HFFc6 (cell line): ENCODE data around the gene ST6GAL1. TPM values are rescaled to one million over a fixed set of nuclear protein-coding genes. Genes with fewer than 3 reads are reported as not detected.
"Not testable (repeated sequence)": the region's sequence is repeated elsewhere in the genome, so short reads cannot be mapped to it uniquely, and the experiment has no call there.

ENCODE experiments used
- DNase-seq: peaks from one replicate; pipeline ENCODE4 v3.0.0-alpha.2; 2018
- H3K27ac Mint-ChIP-seq: 2 replicates; pipeline ENCODE4 v1.8.0; 2020; ENCODE audit warnings: mild to moderate bottlenecking, mixed read lengths
- H3K27me3 Mint-ChIP-seq: 2 replicates; pipeline ENCODE4 v1.8.0; 2021; ENCODE audit warnings: mild to moderate bottlenecking, moderate library complexity, mixed read lengths; ENCODE audit not compliant: insufficient read depth
- H3K36me3 Mint-ChIP-seq: 2 replicates; pipeline ENCODE4 v1.8.0; 2021; ENCODE audit warnings: low read depth, mixed read lengths
- H3K4me1 Mint-ChIP-seq: 2 replicates; pipeline ENCODE4 v1.8.0; 2020; ENCODE audit warnings: low read depth, mixed read lengths
- H3K4me3 Mint-ChIP-seq: 2 replicates; pipeline ENCODE4 v1.8.0; 2020; ENCODE audit warnings: mild to moderate bottlenecking, moderate library complexity, mixed read lengths
- H3K9me3 Mint-ChIP-seq: 2 replicates; pipeline ENCODE4 v1.8.0; 2020; ENCODE audit warnings: mild to moderate bottlenecking, mixed read lengths
- total RNA-seq, 6 experiments: library from RNA; stranded (reverse); fragmentation: NEBNext Ultra II Directional; extraction: Animal tissue kit (Norgen Biotek cat#: 25700); gene quantifications; 2 replicates in 1 of 6; 3 replicates in 5 of 6; pipeline ENCODE4 v1.2.3, GENCODE V29; 2021
- TF ChIP-seq, protein P1 (sequence below): fragments of 200-600 bp; sonication (generic); IDR thresholded peaks from 2 replicates; pipeline ENCODE4 v1.5.0; 2021; ENCODE audit warnings: antibody characterized with exemption, mild to moderate bottlenecking

ST6GAL1 gene
- total RNA-seq, 6 experiments from 2014 or later: 0.88 to 2.6 (median 1.9) TPM

DNA sequence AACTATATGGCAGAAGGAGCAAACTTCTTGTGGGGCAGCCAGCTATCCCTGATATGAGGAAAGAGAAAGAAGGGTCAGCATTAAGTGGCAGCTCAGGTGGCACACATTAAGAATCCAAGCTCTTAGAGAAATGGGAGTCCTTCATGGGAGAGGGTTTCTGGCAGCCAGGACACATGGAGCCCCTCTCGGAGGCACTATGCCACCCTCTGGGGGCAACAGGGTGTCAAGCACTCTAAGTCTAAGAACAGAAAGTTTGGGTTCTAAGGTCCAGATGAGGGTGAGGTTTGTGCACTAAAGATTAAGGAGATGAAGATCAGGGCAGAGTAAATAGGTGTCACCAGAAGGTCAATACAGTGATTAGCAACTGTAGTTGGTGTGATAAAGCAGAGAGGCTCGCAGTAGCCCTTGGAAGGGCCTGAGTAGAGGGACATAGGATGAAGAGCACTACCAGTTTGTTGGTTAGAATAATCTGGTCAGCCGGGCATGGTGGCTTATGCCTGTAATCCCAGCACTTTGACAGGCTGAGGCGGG, 89.3 kb downstream of the ST6GAL1 start:
- no peaks in the 10 kb centered on the region for H3K36me3 Mint-ChIP-seq
- H3K27ac Mint-ChIP-seq: no peak overlapping the region
- no peak for DNase-seq
- H3K4me3 Mint-ChIP-seq: no peak overlapping the region
- TF ChIP-seq, protein P1, sequence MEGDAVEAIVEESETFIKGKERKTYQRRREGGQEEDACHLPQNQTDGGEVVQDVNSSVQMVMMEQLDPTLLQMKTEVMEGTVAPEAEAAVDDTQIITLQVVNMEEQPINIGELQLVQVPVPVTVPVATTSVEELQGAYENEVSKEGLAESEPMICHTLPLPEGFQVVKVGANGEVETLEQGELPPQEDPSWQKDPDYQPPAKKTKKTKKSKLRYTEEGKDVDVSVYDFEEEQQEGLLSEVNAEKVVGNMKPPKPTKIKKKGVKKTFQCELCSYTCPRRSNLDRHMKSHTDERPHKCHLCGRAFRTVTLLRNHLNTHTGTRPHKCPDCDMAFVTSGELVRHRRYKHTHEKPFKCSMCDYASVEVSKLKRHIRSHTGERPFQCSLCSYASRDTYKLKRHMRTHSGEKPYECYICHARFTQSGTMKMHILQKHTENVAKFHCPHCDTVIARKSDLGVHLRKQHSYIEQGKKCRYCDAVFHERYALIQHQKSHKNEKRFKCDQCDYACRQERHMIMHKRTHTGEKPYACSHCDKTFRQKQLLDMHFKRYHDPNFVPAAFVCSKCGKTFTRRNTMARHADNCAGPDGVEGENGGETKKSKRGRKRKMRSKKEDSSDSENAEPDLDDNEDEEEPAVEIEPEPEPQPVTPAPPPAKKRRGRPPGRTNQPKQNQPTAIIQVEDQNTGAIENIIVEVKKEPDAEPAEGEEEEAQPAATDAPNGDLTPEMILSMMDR: no peak
- peaks cover 9% of the 10 kb centered on the region for H3K4me1 Mint-ChIP-seq
- no peaks in the 10 kb centered on the region for H3K9me3 Mint-ChIP-seq
- peaks cover 4% of the 10 kb centered on the region; the same call in 1 of the 2 replicates for H3K27me3 Mint-ChIP-seq

DNA sequence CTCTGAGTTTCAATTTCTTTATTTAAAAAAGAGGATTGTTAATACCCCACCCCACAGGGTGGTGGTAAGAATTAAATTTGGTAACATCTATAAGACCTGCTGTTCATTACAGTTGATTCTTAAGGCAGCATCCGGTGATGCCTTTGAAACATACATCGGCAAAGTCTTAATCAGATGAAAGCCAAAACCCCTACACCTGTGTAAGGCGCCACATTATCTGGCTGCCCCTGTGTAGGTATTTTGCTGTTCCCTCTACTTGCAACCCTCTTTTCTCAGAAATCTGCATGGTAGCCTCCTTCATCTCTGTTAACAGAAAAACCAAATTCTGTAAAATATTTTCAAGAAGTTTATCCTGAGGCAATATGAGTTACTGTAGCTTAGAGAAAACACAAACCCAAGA, 90.0 kb downstream of the ST6GAL1 start:
- peaks cover 4% of the 10 kb centered on the region; the same call in 1 of the 2 replicates for H3K27me3 Mint-ChIP-seq
- DNase-seq: no peak
- H3K4me3 Mint-ChIP-seq: no peak overlapping the region
- no peak overlapping the region for H3K27ac Mint-ChIP-seq
- no peaks in the 10 kb centered on the region for H3K9me3 Mint-ChIP-seq
- TF ChIP-seq, protein P1: no peak
- no peaks in the 10 kb centered on the region for H3K36me3 Mint-ChIP-seq
- H3K4me1 Mint-ChIP-seq: peaks cover 5% of the 10 kb centered on the region; the same call in 1 of the 2 replicates

DNA sequence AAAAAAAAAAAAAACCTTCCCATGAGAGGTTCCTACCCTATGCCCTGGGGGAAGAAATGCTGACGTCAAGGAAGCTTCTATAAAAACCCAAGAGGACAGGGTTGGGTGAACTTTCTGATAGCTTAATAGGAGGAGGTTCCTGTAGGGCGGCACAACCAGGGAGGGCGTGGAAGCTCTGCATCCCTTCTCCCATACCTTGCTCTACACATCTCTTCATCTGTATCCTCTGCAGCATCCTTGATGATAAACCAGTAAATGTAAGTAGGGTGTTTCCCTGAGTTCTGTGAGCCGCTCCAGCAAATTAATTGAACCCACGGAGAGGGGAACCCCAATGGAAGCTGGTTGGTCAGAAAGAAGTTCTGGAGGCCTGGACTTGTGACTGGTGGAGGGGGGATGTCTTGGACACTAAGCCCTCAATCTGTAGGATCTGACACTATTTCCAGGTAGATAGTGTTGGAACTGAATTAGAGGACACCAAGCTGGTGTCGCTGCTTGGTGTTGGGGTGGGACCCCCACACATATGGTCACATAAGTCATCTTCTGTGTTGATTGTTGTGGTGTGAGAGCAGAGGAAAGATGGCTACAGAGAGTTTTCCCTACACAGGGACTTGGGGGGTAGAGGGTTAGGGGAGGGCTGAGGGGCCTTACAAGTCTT, 91.5 kb downstream of the ST6GAL1 start:
- Mint-ChIP-seq H3K27me3 (no peaks in the 10 kb centered on the region; the same call in 1 of the 2 replicates), H3K4me3 (no peak overlapping the region), H3K4me1 (peaks cover 2% of the 10 kb centered on the region; the same call in 1 of the 2 replicates), H3K36me3 (no peaks in the 10 kb centered on the region), H3K27ac (no peak overlapping the region), H3K9me3 (no peaks in the 10 kb centered on the region)
- DNase-seq: no peak
- TF ChIP-seq, protein P1: no peak

DNA sequence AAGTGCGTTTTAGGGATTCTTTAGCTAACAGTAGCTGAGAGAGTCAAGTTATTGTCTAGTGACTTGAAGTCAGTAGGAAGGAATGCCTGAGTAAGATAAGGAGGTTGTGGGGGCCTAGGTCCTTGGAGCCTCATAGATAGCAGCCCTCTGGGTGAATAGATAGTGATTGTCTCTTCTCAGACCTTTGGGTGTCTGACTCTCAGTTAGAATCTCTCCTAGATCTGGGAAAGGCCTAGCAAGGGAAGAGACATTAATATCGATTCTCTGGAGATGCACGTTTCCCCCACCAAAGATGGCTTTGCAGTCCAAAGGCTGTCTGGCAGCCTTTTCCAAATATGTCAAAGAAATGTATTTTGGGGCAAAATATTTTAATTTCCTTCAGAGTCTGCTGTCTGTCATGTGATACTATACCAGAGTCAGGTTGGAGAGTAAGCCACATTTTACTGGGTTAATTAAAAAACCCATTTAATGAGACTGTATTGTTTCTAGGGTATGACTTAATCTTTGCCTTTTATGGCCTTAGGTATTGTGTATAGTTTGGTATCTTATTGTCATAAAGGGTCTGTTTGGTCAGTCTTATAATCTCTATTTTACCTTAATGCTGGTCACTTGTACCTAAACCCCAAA, 92.2 kb downstream of the ST6GAL1 start:
- Mint-ChIP-seq H3K27ac (no peak overlapping the region), H3K4me1 (no peaks in the 10 kb centered on the region), H3K4me3 (no peak overlapping the region), H3K9me3 (no peaks in the 10 kb centered on the region), H3K27me3 (no peaks in the 10 kb centered on the region; the same call in 1 of the 2 replicates), H3K36me3 (no peaks in the 10 kb centered on the region)
- TF ChIP-seq, protein P1: no peak
- no peak for DNase-seq

DNA sequence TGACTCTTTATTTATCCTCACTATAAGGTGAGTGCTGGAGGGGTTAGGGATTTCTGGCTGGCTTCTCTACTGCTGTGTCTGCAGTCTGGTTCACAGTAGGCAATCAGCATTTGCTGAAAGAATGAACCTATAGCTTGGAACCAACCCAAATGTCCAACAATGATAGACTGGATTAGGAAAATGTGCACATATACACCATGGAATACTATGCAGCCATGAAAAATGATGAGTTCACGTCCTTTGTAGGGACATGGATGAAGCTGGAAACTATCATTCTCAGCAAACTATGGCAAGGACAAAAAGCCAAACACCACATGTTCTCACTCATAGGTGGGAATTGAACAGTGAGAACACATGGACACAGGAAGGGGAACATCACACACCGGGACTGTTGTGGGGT, 93.0 kb downstream of the ST6GAL1 start:
- H3K36me3 Mint-ChIP-seq: not testable (repeated sequence)

More for the DNA sequence above, 93.0 kb downstream of the ST6GAL1 start:
- not testable (repeated sequence) for H3K27ac Mint-ChIP-seq, H3K9me3 Mint-ChIP-seq, H3K4me1 Mint-ChIP-seq, H3K27me3 Mint-ChIP-seq, DNase-seq, H3K4me3 Mint-ChIP-seq
